Measurements from ENCODE around the gene TCF3.
"Not testable (repeated sequence)": the region's sequence is repeated elsewhere in the genome, so short reads cannot be mapped to it uniquely, and the experiment has no call there.

TCF3 gene

DNA sequence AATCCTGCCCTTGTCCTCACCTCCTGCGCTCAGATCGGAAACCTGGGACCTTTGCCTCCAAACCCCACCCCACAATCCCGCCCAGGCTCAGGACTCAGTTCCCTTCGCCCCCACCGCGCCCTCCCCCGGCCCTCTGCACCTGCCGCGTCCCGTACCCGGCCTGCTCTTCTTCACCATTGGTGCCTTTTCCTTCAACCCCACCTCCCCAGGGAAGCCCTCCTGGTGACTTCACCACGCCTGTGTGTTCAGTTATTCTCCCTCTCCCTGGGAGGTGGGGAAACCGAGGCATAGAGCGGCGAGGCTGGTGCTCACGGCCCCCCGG is 19.3 kb upstream of the TCF3 start:
- no peaks in the 10 kb centered on the region for H3K9me3 ChIP-seq
- peaks cover 5 to 96% of the 10 kb centered on the region in 2 donors for H3K27me3 ChIP-seq
- H3K4me1 ChIP-seq: peaks cover 0 to 24% (median 16%) of the 10 kb centered on the region in 4 donors
- no peak for DNase-seq
- no peaks in the 10 kb centered on the region for H3K36me3 ChIP-seq
- no peak overlapping the region for H3K4me3 ChIP-seq
- H3K27ac ChIP-seq: no peak overlapping the region
- TF ChIP-seq, protein P1, sequence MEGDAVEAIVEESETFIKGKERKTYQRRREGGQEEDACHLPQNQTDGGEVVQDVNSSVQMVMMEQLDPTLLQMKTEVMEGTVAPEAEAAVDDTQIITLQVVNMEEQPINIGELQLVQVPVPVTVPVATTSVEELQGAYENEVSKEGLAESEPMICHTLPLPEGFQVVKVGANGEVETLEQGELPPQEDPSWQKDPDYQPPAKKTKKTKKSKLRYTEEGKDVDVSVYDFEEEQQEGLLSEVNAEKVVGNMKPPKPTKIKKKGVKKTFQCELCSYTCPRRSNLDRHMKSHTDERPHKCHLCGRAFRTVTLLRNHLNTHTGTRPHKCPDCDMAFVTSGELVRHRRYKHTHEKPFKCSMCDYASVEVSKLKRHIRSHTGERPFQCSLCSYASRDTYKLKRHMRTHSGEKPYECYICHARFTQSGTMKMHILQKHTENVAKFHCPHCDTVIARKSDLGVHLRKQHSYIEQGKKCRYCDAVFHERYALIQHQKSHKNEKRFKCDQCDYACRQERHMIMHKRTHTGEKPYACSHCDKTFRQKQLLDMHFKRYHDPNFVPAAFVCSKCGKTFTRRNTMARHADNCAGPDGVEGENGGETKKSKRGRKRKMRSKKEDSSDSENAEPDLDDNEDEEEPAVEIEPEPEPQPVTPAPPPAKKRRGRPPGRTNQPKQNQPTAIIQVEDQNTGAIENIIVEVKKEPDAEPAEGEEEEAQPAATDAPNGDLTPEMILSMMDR (IDR thresholded peaks at IDR 0.05): no peak
- intact Hi-C loops (cut with DNase I; ENCODE audit: low total_unique reads): loop anchor here (2.0 to 5.0 kb wide), 3 partner anchors 39 to 125 kb away; no protein-coding TSS in a partner anchor

DNA sequence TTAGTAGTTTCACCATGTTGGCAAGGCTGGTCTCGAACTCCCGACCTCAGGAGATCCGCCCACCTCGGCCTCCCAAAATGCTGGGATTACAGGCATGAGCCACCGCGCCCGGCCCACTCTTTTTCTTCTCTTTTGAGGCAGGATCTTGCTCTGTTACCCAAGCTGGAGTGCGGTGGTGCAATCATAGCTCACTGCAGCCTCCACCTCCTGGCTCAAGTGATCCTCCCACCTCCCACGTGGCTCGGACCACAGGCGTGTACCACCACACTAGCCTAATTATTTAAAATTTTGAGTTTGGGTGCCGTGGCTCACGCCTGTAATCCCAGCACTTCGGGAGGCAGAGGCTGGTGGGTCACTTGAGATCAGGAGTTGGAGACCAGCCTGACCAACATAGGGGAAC is 18.3 kb upstream of the TCF3 start:
- not testable (repeated sequence) for H3K9me3 ChIP-seq, H3K27ac ChIP-seq, DNase-seq, H3K4me3 ChIP-seq, H3K36me3 ChIP-seq
- intact Hi-C loops (cut with DNase I; ENCODE audit: low total_unique reads): loop anchor here (2.0 to 5.0 kb wide), 3 partner anchors 38 to 124 kb away; no protein-coding TSS in a partner anchor
- peaks cover 0 to 22% (median 15%) of the 10 kb centered on the region in 4 donors for H3K4me1 ChIP-seq
- H3K27me3 ChIP-seq: peaks cover 3 to 92% of the 10 kb centered on the region in 2 donors

DNA sequence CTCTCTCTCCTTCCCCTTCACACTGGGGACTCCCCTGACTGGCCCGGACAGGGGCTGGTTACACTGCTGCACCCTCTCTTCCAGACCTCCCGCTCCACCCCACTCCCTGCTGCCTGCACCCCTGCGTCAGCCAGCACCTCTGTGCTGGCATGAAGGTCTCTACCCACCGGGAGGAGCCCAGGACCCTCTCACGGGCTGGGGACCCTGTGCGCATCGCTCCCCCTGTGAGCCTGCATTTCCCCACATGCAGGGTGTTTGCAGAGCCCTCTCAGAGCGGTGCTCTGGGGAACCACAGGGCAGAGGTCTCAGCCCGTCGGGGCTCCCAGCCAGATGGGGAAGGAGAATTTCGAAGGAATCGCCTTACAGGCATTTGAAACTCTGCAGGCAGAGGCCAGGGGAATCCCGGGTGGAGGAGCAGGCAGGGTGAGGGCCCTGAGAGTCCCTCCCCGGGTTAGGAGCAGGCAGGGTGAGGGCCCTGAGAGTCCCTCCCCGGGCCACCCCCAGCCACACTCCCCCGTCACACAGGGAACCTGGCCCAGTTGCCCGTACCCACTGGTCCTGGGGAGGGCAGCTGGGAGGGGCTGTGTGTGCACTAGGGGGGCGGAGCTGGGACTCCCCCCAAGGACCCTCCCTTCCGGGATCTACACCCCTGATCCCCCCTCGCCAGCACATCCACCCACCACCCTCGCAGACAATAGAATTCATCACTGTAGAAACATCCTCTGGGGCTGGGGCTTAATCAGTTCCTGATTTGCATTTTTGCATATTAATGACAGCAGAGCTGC is 16.3 kb upstream of the TCF3 start:
- DNase-seq: no peak
- intact Hi-C loops (cut with DNase I; ENCODE audit: low total_unique reads): no loop called here
- TF ChIP-seq, protein P1 (IDR thresholded peaks at IDR 0.05): no peak
- Histone ChIP-seq H3K27me3 (peaks cover 0 to 89% of the 10 kb centered on the region in 2 donors), H3K36me3 (no peaks in the 10 kb centered on the region), H3K4me1 (peaks cover 0 to 19% (median 14%) of the 10 kb centered on the region in 4 donors), H3K27ac (no peak overlapping the region), H3K4me3 (no peak overlapping the region), H3K9me3 (no peaks in the 10 kb centered on the region)

- DNase-seq: no peak
- Histone ChIP-seq H3K27me3 (peaks cover 0 to 83% of the 10 kb centered on the region in 2 donors), H3K4me3 (no peak overlapping the region), H3K27ac (no peak overlapping the region), H3K9me3 (no peaks in the 10 kb centered on the region), H3K4me1 (peaks cover 0 to 19% (median 14%) of the 10 kb centered on the region in 4 donors), H3K36me3 (no peaks in the 10 kb centered on the region)
- intact Hi-C loops (cut with DNase I; ENCODE audit: low total_unique reads): no loop called here
- TF ChIP-seq, protein P1 (IDR thresholded peaks at IDR 0.05): no peak
These were observed 15.7 kb upstream of the TCF3 start for GRCh38 chr19:1668048-1668485.

- intact Hi-C loops (cut with DNase I; ENCODE audit: low total_unique reads): no loop called here
- H3K4me1 ChIP-seq: peaks cover 0 to 8% (median 4%) of the 10 kb centered on the region in 4 donors
- H3K27ac ChIP-seq: no peak overlapping the region
- DNase-seq: no peak
- H3K4me3 ChIP-seq: no peak overlapping the region
- peaks cover 0 to 65% of the 10 kb centered on the region in 2 donors for H3K27me3 ChIP-seq
- TF ChIP-seq, protein P1 (IDR thresholded peaks at IDR 0.05): no peak
- no peaks in the 10 kb centered on the region for H3K9me3 ChIP-seq
- no peaks in the 10 kb centered on the region for H3K36me3 ChIP-seq
These were observed 13.2 kb upstream of the TCF3 start for GRCh38 chr19:1665565-1666047.

DNA sequence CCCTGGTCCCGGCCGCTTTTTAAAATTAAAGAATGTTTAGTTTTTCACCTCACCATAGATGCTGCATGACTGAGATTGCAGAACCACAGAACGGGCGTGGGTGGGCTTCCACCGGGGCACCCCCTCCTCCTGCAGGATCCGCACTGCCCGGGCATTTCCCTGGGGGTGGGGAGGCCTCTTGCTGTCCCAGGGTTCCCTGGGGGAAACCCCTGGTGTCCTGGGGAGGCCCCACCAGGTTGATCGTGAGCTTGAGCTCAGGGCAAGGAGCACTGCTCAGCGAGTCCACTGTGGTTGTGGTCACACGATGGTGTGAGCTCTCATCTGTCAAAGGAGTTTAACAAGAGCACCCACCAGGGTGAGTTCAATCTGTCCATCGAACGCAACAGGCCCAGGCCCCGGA is 11.4 kb upstream of the TCF3 start:
- Histone ChIP-seq H3K4me3 (no peak overlapping the region), H3K9me3 (no peaks in the 10 kb centered on the region), H3K4me1 (peaks cover 0 to 5% (median 2%) of the 10 kb centered on the region in 4 donors), H3K27me3 (peaks cover 0 to 52% of the 10 kb centered on the region in 2 donors), H3K27ac (no peak overlapping the region), H3K36me3 (no peaks in the 10 kb centered on the region)
- TF ChIP-seq, protein P1 (IDR thresholded peaks at IDR 0.05): no peak
- intact Hi-C loops (cut with DNase I; ENCODE audit: low total_unique reads): no loop called here
- no peak for DNase-seq

DNA sequence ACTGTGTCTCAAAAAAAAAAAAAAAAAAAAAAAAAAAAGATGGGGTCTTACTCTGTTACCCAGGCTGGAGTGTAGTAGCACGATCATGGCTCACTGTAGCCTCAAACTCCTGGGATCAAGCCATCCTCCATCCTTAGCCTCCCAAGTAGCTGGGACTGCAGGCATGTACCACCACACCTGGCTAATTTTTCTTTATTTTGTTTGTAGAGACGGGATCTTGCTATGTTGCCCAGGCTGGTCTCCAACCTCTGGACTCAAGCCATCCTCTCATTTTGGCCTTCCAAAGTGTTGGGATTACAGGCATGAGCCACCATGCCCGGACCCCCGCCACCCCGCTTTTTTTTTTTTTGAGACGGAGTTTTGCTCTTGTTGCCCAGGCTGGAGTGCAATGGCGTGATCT is 10.8 kb upstream of the TCF3 start:
- DNase-seq; H3K36me3 ChIP-seq; intact Hi-C loops (cut with DNase I; ENCODE audit: low total_unique reads); H3K4me1 ChIP-seq; H3K27ac ChIP-seq; H3K4me3 ChIP-seq; H3K9me3 ChIP-seq: not testable (repeated sequence)
- peaks cover 0 to 52% of the 10 kb centered on the region in 2 donors for H3K27me3 ChIP-seq

All from tibial artery (tissue), 4 donors.